ENCODE data around the gene ELOVL5.

The ELOVL5 gene

DNA sequence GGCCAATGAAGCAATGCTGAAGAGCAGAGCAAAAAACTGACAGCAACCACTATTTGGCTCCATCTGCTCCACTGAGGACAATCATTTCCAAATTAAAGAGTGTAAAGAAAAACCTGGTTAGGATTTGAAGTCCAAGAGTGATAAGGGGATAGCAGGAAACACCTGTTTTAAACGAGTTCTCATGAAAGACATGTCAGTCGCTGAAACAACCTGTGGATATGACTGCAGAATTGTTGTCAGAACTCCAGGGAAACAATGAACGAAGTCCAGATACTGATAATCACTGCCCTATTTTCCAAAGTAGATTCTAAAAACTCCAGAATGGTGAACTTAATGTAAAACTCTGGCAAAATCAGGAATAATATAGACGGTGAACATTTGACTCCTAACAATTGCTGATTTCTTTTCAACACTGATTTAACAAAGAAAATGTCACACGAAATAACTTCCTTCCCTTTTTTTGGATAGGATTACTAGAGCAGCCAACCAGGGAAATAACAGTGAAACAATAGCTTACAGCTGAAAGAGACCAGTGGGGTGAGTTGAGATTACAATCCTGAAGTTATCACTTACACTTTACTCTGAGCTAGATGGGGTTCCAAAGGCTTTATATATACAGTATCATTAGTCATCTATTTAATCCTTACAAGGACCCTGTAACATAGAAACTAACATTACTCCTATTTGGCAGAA, 83.7 kb downstream of the ELOVL5 start:
- DNase-seq, result no peak
- Histone ChIP-seq H3K27me3 (no peaks in the 10 kb centered on the region), H3K36me3 (peaks cover 28 to 81% (median 48%) of the 10 kb centered on the region in 3 donors), H3K4me1 (no peaks in the 10 kb centered on the region), H3K27ac (no peak overlapping the region), H3K4me3 (no peak overlapping the region), H3K9me3 (no peaks in the 10 kb centered on the region)
- TF ChIP-seq, protein P1, sequence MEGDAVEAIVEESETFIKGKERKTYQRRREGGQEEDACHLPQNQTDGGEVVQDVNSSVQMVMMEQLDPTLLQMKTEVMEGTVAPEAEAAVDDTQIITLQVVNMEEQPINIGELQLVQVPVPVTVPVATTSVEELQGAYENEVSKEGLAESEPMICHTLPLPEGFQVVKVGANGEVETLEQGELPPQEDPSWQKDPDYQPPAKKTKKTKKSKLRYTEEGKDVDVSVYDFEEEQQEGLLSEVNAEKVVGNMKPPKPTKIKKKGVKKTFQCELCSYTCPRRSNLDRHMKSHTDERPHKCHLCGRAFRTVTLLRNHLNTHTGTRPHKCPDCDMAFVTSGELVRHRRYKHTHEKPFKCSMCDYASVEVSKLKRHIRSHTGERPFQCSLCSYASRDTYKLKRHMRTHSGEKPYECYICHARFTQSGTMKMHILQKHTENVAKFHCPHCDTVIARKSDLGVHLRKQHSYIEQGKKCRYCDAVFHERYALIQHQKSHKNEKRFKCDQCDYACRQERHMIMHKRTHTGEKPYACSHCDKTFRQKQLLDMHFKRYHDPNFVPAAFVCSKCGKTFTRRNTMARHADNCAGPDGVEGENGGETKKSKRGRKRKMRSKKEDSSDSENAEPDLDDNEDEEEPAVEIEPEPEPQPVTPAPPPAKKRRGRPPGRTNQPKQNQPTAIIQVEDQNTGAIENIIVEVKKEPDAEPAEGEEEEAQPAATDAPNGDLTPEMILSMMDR (IDR thresholded peaks at IDR 0.05), result no peak
- intact Hi-C loops (cut with DNase I; ENCODE audit: low total_unique reads), result no loop called here

DNA sequence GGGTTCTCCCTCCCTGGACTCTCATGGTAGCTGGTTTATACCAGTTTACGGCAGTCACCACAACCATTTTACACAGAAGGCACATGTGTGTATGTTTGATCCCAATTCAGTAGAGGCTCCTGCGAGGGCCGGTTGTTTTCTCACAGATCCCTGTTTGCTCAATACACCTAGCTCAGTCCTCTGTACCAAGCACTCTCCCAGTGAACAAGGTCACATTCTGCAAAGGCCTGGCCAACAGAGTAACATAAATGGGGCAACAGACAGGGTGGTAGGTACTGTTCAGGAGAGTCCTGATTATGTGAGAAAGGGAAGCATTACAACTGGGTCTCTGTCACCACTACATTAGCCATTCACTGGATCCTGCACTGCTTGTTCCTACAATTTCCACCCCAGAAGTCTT, 84.4 kb downstream of the ELOVL5 start:
- H3K4me3 ChIP-seq, result no peak overlapping the region
- no peak for DNase-seq
- no peaks in the 10 kb centered on the region for H3K9me3 ChIP-seq
- no peaks in the 10 kb centered on the region for H3K4me1 ChIP-seq
- H3K27me3 ChIP-seq, result no peaks in the 10 kb centered on the region
- TF ChIP-seq, protein P1 (IDR thresholded peaks at IDR 0.05), result no peak
- H3K27ac ChIP-seq, result no peak overlapping the region
- peaks cover 28 to 81% (median 45%) of the 10 kb centered on the region in 3 donors for H3K36me3 ChIP-seq
- intact Hi-C loops (cut with DNase I; ENCODE audit: low total_unique reads), result no loop called here

DNA sequence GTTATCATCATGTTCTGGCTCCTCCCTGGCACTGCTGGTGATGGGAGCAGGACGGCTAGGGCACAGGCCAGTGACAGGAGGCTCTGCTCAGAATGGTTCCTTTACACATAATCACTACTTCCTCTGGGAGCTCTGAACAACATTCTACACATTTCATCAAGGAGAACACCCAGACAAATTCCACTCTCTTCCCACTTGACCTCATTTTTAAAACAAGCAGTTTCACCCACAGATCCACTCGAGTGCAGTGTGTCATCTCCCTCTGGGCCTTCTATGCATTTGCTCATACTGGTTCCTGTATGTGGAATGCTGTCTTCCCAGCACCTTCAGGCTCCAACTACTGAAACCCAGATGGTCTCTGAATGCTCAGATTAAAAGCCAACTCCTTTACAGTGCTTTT, 84.8 kb downstream of the ELOVL5 start:
- Histone ChIP-seq H3K9me3 (no peaks in the 10 kb centered on the region), H3K36me3 (peaks cover 26 to 81% (median 46%) of the 10 kb centered on the region in 3 donors), H3K4me1 (no peaks in the 10 kb centered on the region), H3K4me3 (no peak overlapping the region), H3K27me3 (no peaks in the 10 kb centered on the region), H3K27ac (no peak overlapping the region)
- TF ChIP-seq, protein P1 (IDR thresholded peaks at IDR 0.05), result no peak
- DNase-seq, result no peak
- intact Hi-C loops (cut with DNase I; ENCODE audit: low total_unique reads), result no loop called here

GRCh38 chr6:53259860-53260580, 88.7 kb downstream of the ELOVL5 start:
- no peaks in the 10 kb centered on the region for H3K4me1 ChIP-seq
- intact Hi-C loops (cut with DNase I; ENCODE audit: low total_unique reads), result no loop called here

GRCh38 chr6:53258774-53259155, 90.0 kb downstream of the ELOVL5 start:
- TF ChIP-seq, protein P1 (IDR thresholded peaks at IDR 0.05), result no peak
- no peak overlapping the region for H3K27ac ChIP-seq
- no peak overlapping the region for H3K4me3 ChIP-seq
- DNase-seq, result no peak
- H3K4me1 ChIP-seq, result no peaks in the 10 kb centered on the region
- intact Hi-C loops (cut with DNase I; ENCODE audit: low total_unique reads), result no loop called here
- no peaks in the 10 kb centered on the region for H3K27me3 ChIP-seq
- no peaks in the 10 kb centered on the region for H3K9me3 ChIP-seq
- peaks cover 12 to 40% (median 21%) of the 10 kb centered on the region in 3 donors for H3K36me3 ChIP-seq

More at GRCh38 chr6:53259860-53260580, 88.7 kb downstream of the ELOVL5 start:
- DNase-seq, result no peak
- H3K36me3 ChIP-seq, result peaks cover 12 to 51% (median 21%) of the 10 kb centered on the region in 3 donors
- no peak overlapping the region for H3K27ac ChIP-seq
- no peaks in the 10 kb centered on the region for H3K9me3 ChIP-seq
- no peak overlapping the region for H3K4me3 ChIP-seq
- no peaks in the 10 kb centered on the region for H3K27me3 ChIP-seq
- TF ChIP-seq, protein P1 (IDR thresholded peaks at IDR 0.05), result no peak

All from tibial artery (tissue), 4 donors.